Esophagus squamous epithelium (tissue), 5 donors: ENCODE results near the gene STK24. TPM values are rescaled to one million over a fixed set of nuclear protein-coding genes. Genes with fewer than 3 reads are reported as not detected.

ENCODE experiments used
- DNase-seq: peaks from one replicate; lab custom pipeline; 2025; lab: John Stamatoyannopoulos, UW
- H3K27ac ChIP-seq, 4 donors: fragments of 200-600 bp; sonication (generic); one replicate each; pipeline ENCODE4 v1.5.1; 2016 to 2019; ENCODE audit warnings: mild to moderate bottlenecking in 1 of 4
- H3K27me3 ChIP-seq, 4 donors: fragments of 200-600 bp; sonication (generic); 1 replicate in 3 of 4; 2 replicates in 1 of 4; pipeline versions ENCODE4 v1.5.1 to v1.6.0; 2017 to 2021; ENCODE audit warnings: antibody characterized with exemption in 1 of 4
- H3K36me3 ChIP-seq, 3 donors: fragments of 200-600 bp; sonication (generic); one replicate each; pipeline ENCODE4 v1.5.1; 2016 to 2019
- H3K4me1 ChIP-seq, 3 donors: fragments of 200-600 bp; sonication (generic); one replicate each; pipeline ENCODE4 v1.5.1; 2017 to 2019
- H3K4me3 ChIP-seq, 4 donors: fragments of 200-600 bp; sonication (generic); 1 replicate in 3 of 4; 2 replicates in 1 of 4; pipeline ENCODE4 v1.5.1; 2016 to 2019; ENCODE audit warnings: mild to moderate bottlenecking in 2 of 4, moderate library complexity in 1 of 4
- H3K9me3 ChIP-seq, 3 donors: fragments of 200-600 bp; sonication (generic); one replicate each; pipeline ENCODE4 v1.5.1; 2016 to 2019
- POLR2A ChIP-seq, 4 donors: fragments of 450-650 bp; IDR thresholded peaks; one replicate each; pipeline ENCODE4 v1.6.1; 2017; ENCODE audit warnings: antibody characterized with exemption in 4 of 4, mild to moderate bottlenecking in 4 of 4, moderate library complexity in 3 of 4
- WGBS, 2 donors: methylation state at CpG; one replicate each; pipeline ENCODE4 v1.1.5; 2018; 5-methylcytosine and 5-hydroxymethylcytosine counted together
- intact Hi-C: fragments of 100-400 bp; cut with DNase I; formaldehyde crosslinking; loops from one replicate; pipeline ENCODE4 v1.15.0; 2022
- total RNA-seq, 4 donors: library from RNA; depleted of rRNA; stranded (reverse); fragments of >200 nt; gene quantifications; one replicate each; pipeline ENCODE4 v1.1.0, GENCODE V29; 2016
- TF ChIP-seq, protein P1 (sequence below), 6 experiments: fragments of 450-650 bp in 4 of 6; fragments of 200-600 bp in 2 of 6; sonication (generic) in 2 of 6; IDR thresholded peaks; one replicate each; pipeline ENCODE4 v1.5.1; 2016 to 2019; ENCODE audit warnings: antibody characterized with exemption in 6 of 6, mild to moderate bottlenecking in 4 of 6, moderate library complexity in 4 of 6
- donor health status: DM: yes; HTN: yes; CAD: no.

STK24 gene
- total RNA-seq, 4 donors from 2014 or later: 119 to 156 (median 130) TPM

DNA sequence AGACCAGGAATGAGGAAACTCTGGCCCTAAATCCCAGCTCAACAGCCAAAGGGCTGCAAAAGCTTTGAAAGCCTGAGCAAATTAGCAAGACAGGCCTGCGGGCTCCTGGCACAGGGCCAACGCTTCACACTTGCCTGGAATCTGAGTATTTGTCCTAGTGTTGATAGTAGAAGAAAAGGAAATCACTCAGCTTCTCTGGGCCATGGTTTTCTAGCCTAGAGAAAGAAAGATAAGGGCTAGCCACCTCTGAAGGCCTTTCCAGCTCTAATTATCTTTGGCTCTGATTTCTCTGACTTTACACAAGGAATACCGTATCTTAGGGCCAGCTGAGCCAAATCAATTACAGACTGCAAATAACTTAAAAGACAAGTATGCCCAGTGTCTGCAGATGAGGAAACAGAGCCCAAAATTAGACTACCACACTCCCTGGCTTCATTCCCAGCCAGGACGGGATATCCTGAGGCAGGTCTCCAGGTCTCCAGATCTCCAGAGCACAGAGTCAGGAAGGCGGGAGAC, 69.6 kb downstream of the STK24 start:
- Histone ChIP-seq H3K27me3 (no peaks in the 10 kb centered on the region), H3K27ac (peak overlapping the region; percentile 37 to 78 (median 70)), H3K36me3 (peaks cover 0 to 28% (median 0%) of the 10 kb centered on the region in 3 donors), H3K4me3 (no peak overlapping the region), H3K9me3 (no peaks in the 10 kb centered on the region), H3K4me1 (peaks cover 45 to 100% (median 70%) of the 10 kb centered on the region in 3 donors)
- TF ChIP-seq, protein P1, sequence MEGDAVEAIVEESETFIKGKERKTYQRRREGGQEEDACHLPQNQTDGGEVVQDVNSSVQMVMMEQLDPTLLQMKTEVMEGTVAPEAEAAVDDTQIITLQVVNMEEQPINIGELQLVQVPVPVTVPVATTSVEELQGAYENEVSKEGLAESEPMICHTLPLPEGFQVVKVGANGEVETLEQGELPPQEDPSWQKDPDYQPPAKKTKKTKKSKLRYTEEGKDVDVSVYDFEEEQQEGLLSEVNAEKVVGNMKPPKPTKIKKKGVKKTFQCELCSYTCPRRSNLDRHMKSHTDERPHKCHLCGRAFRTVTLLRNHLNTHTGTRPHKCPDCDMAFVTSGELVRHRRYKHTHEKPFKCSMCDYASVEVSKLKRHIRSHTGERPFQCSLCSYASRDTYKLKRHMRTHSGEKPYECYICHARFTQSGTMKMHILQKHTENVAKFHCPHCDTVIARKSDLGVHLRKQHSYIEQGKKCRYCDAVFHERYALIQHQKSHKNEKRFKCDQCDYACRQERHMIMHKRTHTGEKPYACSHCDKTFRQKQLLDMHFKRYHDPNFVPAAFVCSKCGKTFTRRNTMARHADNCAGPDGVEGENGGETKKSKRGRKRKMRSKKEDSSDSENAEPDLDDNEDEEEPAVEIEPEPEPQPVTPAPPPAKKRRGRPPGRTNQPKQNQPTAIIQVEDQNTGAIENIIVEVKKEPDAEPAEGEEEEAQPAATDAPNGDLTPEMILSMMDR (IDR thresholded peaks at IDR 0.05): no peak
- no peak for TF ChIP-seq POLR2A (IDR thresholded peaks at IDR 0.05)
- no peak for DNase-seq
- intact Hi-C loops: no loop called here
- WGBS, 2 donors: 19 to 32% methylated on average over 5 of the region's 5 CpGs

DNA sequence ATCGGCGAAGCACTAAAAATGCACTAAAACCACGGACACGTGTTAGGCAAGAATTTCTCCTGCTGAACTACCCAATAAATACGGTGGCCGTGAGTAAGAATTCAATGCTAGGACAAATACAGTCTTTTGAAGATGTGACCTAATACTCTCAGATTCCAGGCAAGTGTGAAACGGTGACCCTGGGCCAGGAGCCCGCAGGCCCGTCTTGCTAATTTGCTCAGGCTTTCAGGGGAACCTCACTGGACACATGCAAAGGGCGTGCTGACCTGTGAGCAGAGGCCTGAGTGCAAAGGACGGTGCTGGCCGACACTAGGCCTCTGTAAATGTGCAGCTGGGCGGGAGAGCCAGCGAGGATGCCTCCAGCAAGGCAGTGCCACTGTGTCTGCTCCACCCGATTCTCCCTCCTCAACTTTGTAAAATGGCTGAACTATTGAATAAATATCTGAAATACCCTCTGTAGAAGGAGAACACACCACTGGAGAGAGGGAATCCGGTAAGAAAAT, 70.1 kb downstream of the STK24 start:
- 82 to 85% methylated on average over 10 to 16 of the region's 16 CpGs for WGBS, 2 donors
- H3K4me1 ChIP-seq: peaks cover 45 to 100% (median 70%) of the 10 kb centered on the region in 3 donors
- peaks cover 0 to 28% (median 0%) of the 10 kb centered on the region in 3 donors for H3K36me3 ChIP-seq

DNA sequence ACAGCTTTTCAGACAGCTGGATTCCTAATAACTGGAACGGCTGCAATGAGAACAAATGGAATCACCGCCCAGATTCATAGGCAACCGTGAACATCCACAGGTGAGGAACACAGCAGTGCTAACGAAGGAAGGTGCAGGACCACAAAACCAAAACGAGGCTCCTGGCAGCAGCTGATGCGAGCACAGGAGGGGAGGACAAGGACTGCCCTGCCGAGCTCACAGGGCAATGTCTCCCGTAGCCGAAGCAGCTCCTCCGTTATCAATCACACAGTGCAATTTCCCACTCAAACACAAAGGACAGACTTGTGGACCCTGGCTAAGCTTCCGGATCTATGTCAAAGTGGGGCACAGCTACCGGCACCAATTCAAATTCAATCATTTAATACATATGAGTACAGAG, 70.6 kb downstream of the STK24 start:
- intact Hi-C loops: no loop called here
- Histone ChIP-seq H3K4me3 (no peak overlapping the region), H3K27ac (peak overlapping the region in 3 of 4 donors; percentile 67 to 78 (median 73)), H3K36me3 (peaks cover 0 to 27% (median 0%) of the 10 kb centered on the region in 3 donors), H3K9me3 (no peaks in the 10 kb centered on the region), H3K27me3 (no peaks in the 10 kb centered on the region), H3K4me1 (peaks cover 45 to 100% (median 70%) of the 10 kb centered on the region in 3 donors)
- WGBS, 2 donors: 73 to 86% methylated on average over 12 of the region's 12 CpGs
- TF ChIP-seq POLR2A (IDR thresholded peaks at IDR 0.05): no peak
- TF ChIP-seq, protein P1 (IDR thresholded peaks at IDR 0.05): no peak
- no peak for DNase-seq

More for the DNA sequence above, 70.1 kb downstream of the STK24 start:
- Histone ChIP-seq H3K9me3 (no peaks in the 10 kb centered on the region), H3K4me3 (no peak overlapping the region), H3K27me3 (no peaks in the 10 kb centered on the region), H3K27ac (peak overlapping the region; percentile 37 to 78 (median 70))
- DNase-seq: no peak
- TF ChIP-seq, protein P1 (IDR thresholded peaks at IDR 0.05): no peak
- no peak for TF ChIP-seq POLR2A (IDR thresholded peaks at IDR 0.05)
- intact Hi-C loops: no loop called here

DNA sequence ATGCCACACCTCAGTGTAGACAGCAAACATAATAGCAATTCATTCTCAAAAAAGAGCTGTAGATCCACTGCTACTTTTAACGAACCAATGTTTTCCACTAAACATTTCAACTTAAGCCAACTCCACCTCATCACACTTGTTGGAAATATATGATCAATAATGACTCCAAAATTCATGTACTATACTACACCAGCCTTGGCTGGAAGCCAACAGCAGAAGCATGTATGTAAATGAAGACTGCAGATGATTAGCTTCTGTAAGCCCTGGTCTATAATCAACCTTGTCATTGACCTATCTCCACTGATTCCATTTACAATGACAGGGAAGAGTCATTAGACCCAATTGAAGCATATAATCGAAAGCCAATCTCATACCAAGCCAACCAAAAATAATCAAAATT, 71.7 kb downstream of the STK24 start:
- no peaks in the 10 kb centered on the region for H3K9me3 ChIP-seq
- 72 to 84% methylated on average over 2 of the region's 2 CpGs for WGBS, 2 donors
- peaks cover 40 to 97% (median 67%) of the 10 kb centered on the region in 3 donors for H3K4me1 ChIP-seq
- intact Hi-C loops: no loop called here
- peaks cover 0 to 27% (median 0%) of the 10 kb centered on the region in 3 donors for H3K36me3 ChIP-seq
- no peaks in the 10 kb centered on the region for H3K27me3 ChIP-seq
- no peak for DNase-seq
- H3K27ac ChIP-seq: peak overlapping the region in 1 of 4 donors; percentile 25
- no peak overlapping the region for H3K4me3 ChIP-seq
- no peak for TF ChIP-seq POLR2A (IDR thresholded peaks at IDR 0.05)
- TF ChIP-seq, protein P1 (IDR thresholded peaks at IDR 0.05): no peak

DNA sequence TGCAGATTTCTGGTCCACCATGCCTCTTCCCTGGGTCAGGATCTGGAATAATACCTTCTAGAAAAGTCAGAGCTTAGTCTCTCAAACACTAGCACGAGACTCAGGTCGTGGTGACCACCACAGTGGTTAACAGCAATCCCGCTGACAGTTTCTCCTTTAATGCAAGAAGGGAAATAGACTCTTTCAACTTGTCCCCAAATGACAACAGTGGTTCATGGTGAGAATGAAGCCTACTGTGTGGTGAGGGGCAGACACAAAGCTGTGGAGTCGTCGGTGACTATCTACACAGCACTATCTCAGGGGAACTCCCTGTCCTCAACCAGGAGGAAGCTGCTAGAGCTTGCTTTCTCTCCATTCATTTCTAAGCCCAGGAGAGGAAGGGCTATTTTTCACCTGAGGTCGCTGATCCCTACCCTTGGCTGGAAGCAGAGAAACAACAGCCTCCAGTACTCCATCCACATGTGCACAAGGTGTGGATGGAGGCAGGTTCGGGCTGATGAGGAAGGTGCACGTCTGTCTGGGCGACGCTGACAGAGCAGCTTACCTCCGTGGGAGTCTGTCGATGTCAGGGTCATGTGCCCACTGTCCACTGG, 72.4 kb downstream of the STK24 start:
- no peak for TF ChIP-seq POLR2A (IDR thresholded peaks at IDR 0.05)
- TF ChIP-seq, protein P1 (IDR thresholded peaks at IDR 0.05): no peak
- Histone ChIP-seq H3K9me3 (no peaks in the 10 kb centered on the region), H3K4me3 (no peak overlapping the region), H3K4me1 (peaks cover 33 to 97% (median 59%) of the 10 kb centered on the region in 3 donors), H3K27ac (peak overlapping the region in 2 of 4 donors; percentile 61 to 69), H3K27me3 (no peaks in the 10 kb centered on the region), H3K36me3 (peaks cover 0 to 32% (median 0%) of the 10 kb centered on the region in 3 donors)
- intact Hi-C loops: no loop called here
- no peak for DNase-seq
- 75 to 77% methylated on average over 8 to 12 of the region's 12 CpGs for WGBS, 2 donors
